Vagina (tissue), 2 donors: ENCODE measurements around the gene RHOA. TPM values are rescaled to one million over a fixed set of nuclear protein-coding genes. Genes with fewer than 3 reads are reported as not detected.

Source experiments
- DNase-seq, 2 donors: peaks; one replicate each; pipeline ENCODE4 v3.0.0-alpha.2; 2017; ENCODE audit errors: extremely low spot score in 2 of 2
- H3K27ac ChIP-seq: fragments of 200-600 bp; sonication (generic); one replicate; pipeline ENCODE4 v1.5.1; 2019
- H3K27me3 ChIP-seq: fragments of 200-600 bp; sonication (generic); one replicate; pipeline ENCODE4 v1.5.1; 2019
- H3K36me3 ChIP-seq, 2 donors: fragments of 200-600 bp; sonication (generic); one replicate each; pipeline ENCODE4 v1.5.1; 2017 to 2019
- H3K4me1 ChIP-seq: fragments of 200-600 bp; sonication (generic); one replicate; pipeline ENCODE4 v1.5.1; 2019
- H3K4me3 ChIP-seq, 2 donors: fragments of 200-600 bp; sonication (generic); 1 replicate in 1 of 2; 2 replicates in 1 of 2; pipeline ENCODE4 v1.5.1; 2016 to 2019
- H3K9me3 ChIP-seq: fragments of 200-600 bp; sonication (generic); one replicate; pipeline ENCODE4 v1.5.1; 2019
- POLR2A ChIP-seq, 2 donors: fragments of 450-650 bp; IDR thresholded peaks; one replicate each; pipeline ENCODE4 v1.6.1; 2017; ENCODE audit warnings: antibody characterized with exemption in 2 of 2, mild to moderate bottlenecking in 2 of 2, moderate library complexity in 2 of 2
- POLR2AphosphoS5 ChIP-seq, 2 donors: sonication (generic); formaldehyde crosslinking; IDR thresholded peaks; one replicate each; pipeline ENCODE4 v1.9.0; 2017; ENCODE audit warnings: antibody characterized with exemption in 2 of 2, mild to moderate bottlenecking in 2 of 2, low read depth in 1 of 2; ENCODE audit not compliant: insufficient read depth in 1 of 2
- intact Hi-C: fragments of 100-400 bp; cut with DNase I; formaldehyde crosslinking; loops from one replicate; pipeline ENCODE4 v1.15.1; 2023
- total RNA-seq: library from RNA; depleted of rRNA; stranded (reverse); fragments of >200 nt; gene quantifications from one replicate; pipeline ENCODE4 v1.2.3, GENCODE V29; 2016
- TF ChIP-seq, protein P1 (sequence below), 3 experiments: fragments of 450-650 bp in 2 of 3; fragments of 200-600 bp in 1 of 3; sonication (generic) in 1 of 3; IDR thresholded peaks; one replicate each; pipeline ENCODE4 v1.5.1; 2017 to 2019; ENCODE audit warnings: antibody characterized with exemption in 3 of 3, mild to moderate bottlenecking in 2 of 3, moderate library complexity in 2 of 3

RHOA gene
- total RNA-seq, 1 donor from 2014 or later = 377 TPM

DNA sequence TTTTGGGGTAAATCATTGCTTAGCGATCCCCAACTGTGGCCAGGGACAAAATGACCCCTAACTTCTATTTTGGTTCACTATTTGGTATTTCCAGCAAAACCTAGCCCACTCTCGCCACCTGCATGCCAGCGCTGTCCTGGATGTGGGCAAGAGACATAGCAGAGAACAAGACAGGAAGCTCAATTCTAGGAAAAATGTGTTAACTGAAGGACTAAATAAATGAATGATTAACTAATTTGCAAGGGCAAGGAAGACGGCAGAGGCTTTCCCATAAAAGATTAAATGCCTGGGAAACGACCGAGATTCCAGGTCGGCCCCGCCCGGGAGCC lies 16.9 kb upstream of the RHOA start:
- peaks cover 0 to 17% of the 10 kb centered on the region in 2 donors for H3K36me3 ChIP-seq
- DNase-seq = no peak
- H3K27me3 ChIP-seq = no peaks in the 10 kb centered on the region
- H3K4me1 ChIP-seq = peaks cover 10% of the 10 kb centered on the region
- peak overlapping the region; percentile 63 to 85 for H3K4me3 ChIP-seq
- H3K27ac ChIP-seq = peak overlapping the region; percentile 94
- TF ChIP-seq POLR2A (IDR thresholded peaks at IDR 0.05) (no peak), POLR2AphosphoS5 (IDR thresholded peaks at IDR 0.05; ENCODE audit: insufficient read depth in 1 of 2, low read depth in 1 of 2) (no peak)
- TF ChIP-seq, protein P1, sequence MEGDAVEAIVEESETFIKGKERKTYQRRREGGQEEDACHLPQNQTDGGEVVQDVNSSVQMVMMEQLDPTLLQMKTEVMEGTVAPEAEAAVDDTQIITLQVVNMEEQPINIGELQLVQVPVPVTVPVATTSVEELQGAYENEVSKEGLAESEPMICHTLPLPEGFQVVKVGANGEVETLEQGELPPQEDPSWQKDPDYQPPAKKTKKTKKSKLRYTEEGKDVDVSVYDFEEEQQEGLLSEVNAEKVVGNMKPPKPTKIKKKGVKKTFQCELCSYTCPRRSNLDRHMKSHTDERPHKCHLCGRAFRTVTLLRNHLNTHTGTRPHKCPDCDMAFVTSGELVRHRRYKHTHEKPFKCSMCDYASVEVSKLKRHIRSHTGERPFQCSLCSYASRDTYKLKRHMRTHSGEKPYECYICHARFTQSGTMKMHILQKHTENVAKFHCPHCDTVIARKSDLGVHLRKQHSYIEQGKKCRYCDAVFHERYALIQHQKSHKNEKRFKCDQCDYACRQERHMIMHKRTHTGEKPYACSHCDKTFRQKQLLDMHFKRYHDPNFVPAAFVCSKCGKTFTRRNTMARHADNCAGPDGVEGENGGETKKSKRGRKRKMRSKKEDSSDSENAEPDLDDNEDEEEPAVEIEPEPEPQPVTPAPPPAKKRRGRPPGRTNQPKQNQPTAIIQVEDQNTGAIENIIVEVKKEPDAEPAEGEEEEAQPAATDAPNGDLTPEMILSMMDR (IDR thresholded peaks at IDR 0.05) = no peak
- intact Hi-C loops = no loop called here
- H3K9me3 ChIP-seq = no peaks in the 10 kb centered on the region

DNA sequence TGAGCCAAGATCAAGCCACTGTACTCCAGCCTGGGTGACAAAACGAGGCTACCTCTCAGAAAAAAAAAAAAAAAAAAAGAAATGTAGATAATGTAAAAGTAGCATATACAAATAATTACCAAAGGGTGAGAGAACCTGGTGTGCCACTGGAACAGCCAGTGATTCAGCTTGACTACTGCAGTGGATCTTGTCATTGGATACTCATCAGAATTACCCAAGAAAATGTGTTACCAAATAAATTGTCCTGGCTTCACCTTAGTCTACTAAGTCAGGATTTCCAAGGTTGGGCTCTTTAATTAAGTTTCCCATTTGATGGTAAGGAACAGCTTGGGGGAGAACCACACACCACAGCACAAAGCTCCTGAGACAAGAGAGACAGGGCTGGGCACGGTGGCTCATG lies 15.8 kb upstream of the RHOA start:
- intact Hi-C loops = no loop called here
- no peak overlapping the region for H3K4me3 ChIP-seq
- peaks cover 0 to 17% of the 10 kb centered on the region in 2 donors for H3K36me3 ChIP-seq
- peaks cover 10% of the 10 kb centered on the region for H3K4me1 ChIP-seq
- no peak overlapping the region for H3K27ac ChIP-seq
- no peak for DNase-seq
- H3K9me3 ChIP-seq = no peaks in the 10 kb centered on the region
- no peak for TF ChIP-seq POLR2A (IDR thresholded peaks at IDR 0.05)
- TF ChIP-seq POLR2AphosphoS5 (IDR thresholded peaks at IDR 0.05; ENCODE audit: insufficient read depth in 1 of 2, low read depth in 1 of 2) = no peak
- TF ChIP-seq, protein P1 (IDR thresholded peaks at IDR 0.05) = no peak
- no peaks in the 10 kb centered on the region for H3K27me3 ChIP-seq

DNA sequence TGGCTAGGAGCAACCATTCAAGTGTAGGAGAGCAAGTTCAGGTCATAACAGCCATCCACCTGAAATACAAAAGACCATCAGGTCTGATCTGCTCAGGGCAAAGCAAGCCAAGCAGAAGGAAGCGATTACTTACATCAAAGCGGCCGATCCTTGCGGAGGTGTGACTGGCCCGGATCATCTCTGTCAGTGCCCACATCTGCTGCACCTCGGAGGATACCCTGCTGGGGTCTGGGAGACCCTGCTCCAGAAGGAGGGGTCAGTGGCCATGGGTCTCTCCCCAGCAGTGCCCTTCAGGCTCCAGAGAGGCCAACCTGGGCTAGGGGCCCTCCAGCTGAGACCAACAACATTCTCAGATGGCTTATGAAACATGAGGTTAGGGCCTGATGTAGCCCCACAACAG lies 13.0 kb upstream of the RHOA start:
- peaks cover 0 to 17% of the 10 kb centered on the region in 2 donors for H3K36me3 ChIP-seq
- H3K9me3 ChIP-seq = no peaks in the 10 kb centered on the region
- TF ChIP-seq POLR2AphosphoS5 (IDR thresholded peaks at IDR 0.05; ENCODE audit: insufficient read depth in 1 of 2, low read depth in 1 of 2) (no peak), POLR2A (IDR thresholded peaks at IDR 0.05) (no peak)
- TF ChIP-seq, protein P1 (IDR thresholded peaks at IDR 0.05) = no peak
- peaks cover 10% of the 10 kb centered on the region for H3K4me1 ChIP-seq
- DNase-seq = no peak
- H3K4me3 ChIP-seq = no peak overlapping the region
- intact Hi-C loops = no loop called here
- H3K27me3 ChIP-seq = no peaks in the 10 kb centered on the region
- H3K27ac ChIP-seq = no peak overlapping the region

DNA sequence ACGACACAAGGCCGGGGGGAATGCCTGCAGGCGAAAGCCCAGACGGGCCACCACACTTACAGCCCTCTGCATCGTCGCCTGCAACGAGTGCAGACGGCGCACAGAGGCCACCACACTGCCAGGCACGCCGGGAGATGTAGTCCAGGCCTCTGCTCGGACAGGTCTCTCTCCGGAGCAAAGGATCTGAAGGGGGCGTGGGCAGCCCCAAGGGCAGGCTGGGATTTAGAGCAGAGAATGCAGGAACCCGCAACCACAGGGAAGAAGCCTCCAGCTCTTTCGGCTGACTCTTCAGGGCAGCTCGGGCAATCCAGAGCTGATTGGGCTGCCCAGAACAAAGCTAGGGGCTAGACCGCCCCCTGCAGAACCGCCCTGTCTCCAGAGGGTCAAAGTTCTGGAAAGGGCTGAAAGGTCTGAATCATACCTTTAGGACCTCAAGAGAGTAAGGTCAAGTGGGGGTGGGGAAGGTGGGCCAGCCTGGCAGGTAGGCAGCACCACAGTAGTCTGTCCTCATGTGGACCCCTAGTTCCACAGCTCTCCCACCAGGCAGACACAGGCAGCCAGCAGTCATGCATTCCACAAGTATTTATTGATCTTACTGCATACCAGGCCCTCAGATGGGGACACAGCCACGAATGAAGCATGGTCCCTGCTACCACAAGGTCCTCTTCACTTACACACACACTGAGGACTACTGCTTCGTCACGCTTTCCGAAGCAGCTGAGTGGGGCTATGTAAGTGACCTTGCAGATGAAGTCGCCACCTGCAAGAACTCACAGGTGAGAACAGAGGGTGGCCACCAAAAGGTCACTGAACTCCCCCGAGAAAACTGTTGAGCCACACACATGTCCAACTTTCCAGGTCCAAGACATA lies 10.8 kb upstream of the RHOA start, which contains the start of gene AMT:
AMT (minus strand) TSS at position 95 of the 870 bp plus-strand sequence; CDS start at position 72, 23 bp downstream.
- intact Hi-C loops = no loop called here
- TF ChIP-seq POLR2AphosphoS5 (IDR thresholded peaks at IDR 0.05; ENCODE audit: insufficient read depth in 1 of 2, low read depth in 1 of 2) = no peak
- TF ChIP-seq, protein P1 (IDR thresholded peaks at IDR 0.05) = no peak
- no peak for TF ChIP-seq POLR2A (IDR thresholded peaks at IDR 0.05)
- Histone ChIP-seq H3K36me3 (peaks cover 0 to 17% of the 10 kb centered on the region in 2 donors), H3K4me1 (peaks cover 7% of the 10 kb centered on the region), H3K27ac (no peak within 1 kb of the TSS), H3K9me3 (no peaks in the 10 kb centered on the region), H3K27me3 (no peaks in the 10 kb centered on the region), H3K4me3 (no peak within 1 kb of the TSS)
- DNase-seq = no peak

DNA sequence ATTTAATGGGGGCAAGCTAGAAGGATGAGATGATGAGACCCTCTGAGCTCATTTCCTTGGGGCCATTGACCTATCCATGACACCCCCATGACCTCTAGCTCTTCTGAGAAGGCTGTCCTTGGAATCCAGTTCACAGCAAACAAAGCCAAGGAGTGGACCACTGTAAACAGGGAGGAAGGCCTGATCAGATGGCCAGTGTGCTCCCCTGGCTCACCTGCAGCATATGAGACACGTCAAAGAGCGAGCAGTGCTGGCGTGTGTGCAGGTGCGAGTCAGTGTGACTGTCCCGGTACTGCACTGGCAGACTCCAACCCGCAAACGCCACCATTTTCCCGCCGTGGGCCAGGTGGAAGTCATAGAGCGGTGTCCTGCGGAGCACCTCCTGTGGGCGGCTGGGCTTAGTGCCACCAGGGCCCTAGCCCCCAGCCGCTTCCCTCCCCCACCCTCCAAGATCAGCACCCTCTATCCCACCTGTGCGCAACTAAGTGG lies 10.2 kb upstream of the RHOA start:
- no peaks in the 10 kb centered on the region for H3K27me3 ChIP-seq
- no peak overlapping the region for H3K27ac ChIP-seq
- H3K4me1 ChIP-seq = peaks cover 7% of the 10 kb centered on the region
- TF ChIP-seq POLR2A (IDR thresholded peaks at IDR 0.05) (no peak), POLR2AphosphoS5 (IDR thresholded peaks at IDR 0.05; ENCODE audit: insufficient read depth in 1 of 2, low read depth in 1 of 2) (no peak)
- TF ChIP-seq, protein P1 (IDR thresholded peaks at IDR 0.05) = no peak
- no peak overlapping the region for H3K4me3 ChIP-seq
- H3K9me3 ChIP-seq = no peaks in the 10 kb centered on the region
- intact Hi-C loops = no loop called here
- DNase-seq = no peak
- H3K36me3 ChIP-seq = peaks cover 0 to 17% of the 10 kb centered on the region in 2 donors
